ENCODE measurements around the gene PIK3R6.
"Not testable (repeated sequence)": the region's sequence is repeated elsewhere in the genome, so short reads cannot be mapped to it uniquely, and the experiment has no call there.

PIK3R6 gene

GRCh38 chr17:8818654-8819330 is 48.7 kb downstream of the PIK3R6 start:
- no peak for DNase-seq (ENCODE audit: extremely low read depth, low read depth)
- TF ChIP-seq CTCF (IDR thresholded peaks at IDR 0.05; ENCODE audit: low read depth, low read length, missing control alignments) = no peak
- H3K4me3 ChIP-seq (replicated peaks; ENCODE audit: low read depth, low read length) = no peak overlapping the region

- TF ChIP-seq CTCF (IDR thresholded peaks at IDR 0.05; ENCODE audit: low read depth, low read length, missing control alignments) = no peak
- DNase-seq (ENCODE audit: extremely low read depth, low read depth) = no peak
Observed at GRCh38 chr17:8818047-8818446, 49.4 kb downstream of the PIK3R6 start.

GRCh38 chr17:8806926-8807550 is 60.4 kb downstream of the PIK3R6 start:
- TF ChIP-seq CTCF (IDR thresholded peaks at IDR 0.05; ENCODE audit: low read depth, low read length, missing control alignments) = no peak
- no peak for DNase-seq (ENCODE audit: extremely low read depth, low read depth)
- no peak overlapping the region for H3K4me3 ChIP-seq (replicated peaks; ENCODE audit: low read depth, low read length)

More at GRCh38 chr17:8818047-8818446, 49.4 kb downstream of the PIK3R6 start:
- no peak overlapping the region for H3K4me3 ChIP-seq (replicated peaks; ENCODE audit: low read depth, low read length)

GRCh38 chr17:8806253-8806925 is 61.1 kb downstream of the PIK3R6 start:
- H3K4me3 ChIP-seq (replicated peaks; ENCODE audit: low read depth, low read length) = no peak overlapping the region
- TF ChIP-seq CTCF (IDR thresholded peaks at IDR 0.05; ENCODE audit: low read depth, low read length, missing control alignments) = no peak
- no peak for DNase-seq (ENCODE audit: extremely low read depth, low read depth)

GRCh38 chr17:8805396-8805795 is 62.1 kb downstream of the PIK3R6 start:
- not testable (repeated sequence) for DNase-seq (ENCODE audit: extremely low read depth, low read depth); H3K4me3 ChIP-seq (replicated peaks; ENCODE audit: low read depth, low read length)

- no peak for TF ChIP-seq CTCF (IDR thresholded peaks at IDR 0.05; ENCODE audit: low read depth, low read length, missing control alignments)
- no peak overlapping the region for H3K4me3 ChIP-seq (replicated peaks; ENCODE audit: low read depth, low read length)
- no peak for DNase-seq (ENCODE audit: extremely low read depth, low read depth)
Observed at GRCh38 chr17:8803531-8804420, 63.7 kb downstream of the PIK3R6 start.

Data from HFF-Myc (cell line).